ENCODE results near the gene AKNA. TPM values are rescaled to one million over a fixed set of nuclear protein-coding genes. Genes with fewer than 3 reads are reported as not detected.

The AKNA gene
- polyA plus RNA-seq, 1 of the 3 experiments (the other 2 are of a cell fraction) = 0.84 TPM

GRCh38 chr9:114288193-114289091, 99.3 kb downstream of the AKNA start:
- no peaks in the 10 kb centered on the region for H3K9me2 ChIP-seq
- no peaks in the 10 kb centered on the region for H3K27me3 ChIP-seq (ENCODE audit: insufficient read depth)
- H3K36me3 ChIP-seq (replicated peaks in 1 of 2; ENCODE audit: control insufficient read depth in 1 of 2, insufficient read depth in 2 of 2, low read length in 1 of 2) = peaks cover 2 to 20% of the 10 kb centered on the region in 2 experiments
- POLR2A ChIA-PET = no interaction called here
- no peak overlapping the region for H3K4me3 ChIP-seq (ENCODE audit: low read depth in 2 of 2, low read length in 1 of 2)
- H2AFZ ChIP-seq (ENCODE audit: low read depth) = no peak overlapping the region
- H3F3A ChIP-seq (replicated peaks; ENCODE audit: insufficient read depth) = peaks cover 4% of the 10 kb centered on the region
- H3K4me2 ChIP-seq = peak overlapping the region; percentile 41; the same call in 1 of the 2 replicates
- 38% methylated on average over 11 of the region's 23 CpGs for WGBS (ENCODE audit: low lambda C conversion rate)
- no peaks in the 10 kb centered on the region for H3K9me3 ChIP-seq
- no peaks in the 10 kb centered on the region for H3K79me2 ChIP-seq (ENCODE audit: insufficient read depth)
- peaks cover 22 to 31% of the 10 kb centered on the region in 2 experiments; a peak in 3 of 4 replicates for H3K4me1 ChIP-seq (ENCODE audit: control insufficient read depth in 1 of 2, insufficient read depth in 2 of 2, low read depth in 1 of 2, low read length in 1 of 2)
- CTCF ChIA-PET = interaction anchor here (0.7 to 17.8 kb wide), 18 partner anchors 10 to 551 kb away, joined by 3 to 269 read pairs (median 4); partner anchors contain the start of gene COL27A1
- no peak overlapping the region for H3K9ac ChIP-seq
- H4K20me1 ChIP-seq (ENCODE audit: insufficient read depth) = no peaks in the 10 kb centered on the region
- H3K27ac ChIP-seq (ENCODE audit: low read depth in 2 of 2, low read length in 1 of 2) = peak overlapping the region; percentile 47 to 64
- no peak for DNase-seq
- peak; percentile 75 for TF ChIP-seq MAX (IDR thresholded peaks at IDR 0.05; ENCODE audit: low read depth)
- no peak for TF ChIP-seq GATA2 (CRISPR knock-in tag; IDR thresholded peaks at IDR 0.05)
- TF ChIP-seq RAD21 (IDR thresholded peaks at IDR 0.05; ENCODE audit: low read length) = no peak
- TF ChIP-seq POLR2AphosphoS5 (IDR thresholded peaks at IDR 0.05; ENCODE audit: low read depth, low read length) = no peak
- TF ChIP-seq TCF12 (IDR thresholded peaks at IDR 0.05) = peak; percentile 73
- no peak for TF ChIP-seq EZH2phosphoT487 (IDR thresholded peaks at IDR 0.05; ENCODE audit: borderline replicate concordance, low read depth)
- peak; percentile 56 for TF ChIP-seq TEAD4 (IDR thresholded peaks at IDR 0.05; ENCODE audit: borderline replicate concordance, insufficient read depth)
- no peak for TF ChIP-seq MXI1 (IDR thresholded peaks at IDR 0.05; ENCODE audit: low read depth, low read length)
- TF ChIP-seq IRF3 (IDR thresholded peaks at IDR 0.05; ENCODE audit: low read depth, low read length) = no peak
- no peak for TF ChIP-seq FOSL2 (IDR thresholded peaks at IDR 0.05; ENCODE audit: borderline replicate concordance, low read depth)
- no peak for TF ChIP-seq TAF1 (IDR thresholded peaks at IDR 0.05; ENCODE audit: borderline replicate concordance, low read depth, low read length)
- no peak for TF ChIP-seq USF2 (IDR thresholded peaks at IDR 0.05; ENCODE audit: borderline replicate concordance, low read depth, low read length)
- no peak; the same call in 1 of the 2 replicates for TF ChIP-seq RXRA (IDR thresholded peaks at IDR 0.05; ENCODE audit: borderline replicate concordance, low read depth)
- no peak for TF ChIP-seq JUND (IDR thresholded peaks at IDR 0.05)
- 0 out of 2 replicates have a peak, but pooled peaks have one; percentile 14 for TF ChIP-seq NFIC (IDR thresholded peaks at IDR 0.05; ENCODE audit: borderline replicate concordance)
- TF ChIP-seq CHD2 (IDR thresholded peaks at IDR 0.05; ENCODE audit: low read length, partially characterized antibody) = no peak
